ENCODE measurements around the gene LSS. TPM values are rescaled to one million over a fixed set of nuclear protein-coding genes. Genes with fewer than 3 reads are reported as not detected.

Gene LSS
- total and polyA plus RNA-seq, 8 donors: 34.9 to 184 (median 54.5) TPM

- intact Hi-C loops (cut with DNase I): no loop called here
- no peak for DNase-seq
- Histone ChIP-seq H3K27me3 (no peaks in the 10 kb centered on the region), H3K36me3 (no peaks in the 10 kb centered on the region), H3K4me3 (no peak overlapping the region), H3K27ac (no peak overlapping the region), H3K4me1 (peaks cover 0 to 10% of the 10 kb centered on the region in 2 donors), H3K9me3 (no peaks in the 10 kb centered on the region)
- no peak for TF ChIP-seq CTCF (IDR thresholded peaks at IDR 0.05)
- ATAC-seq: no peak
Measured at GRCh38 chr21:46181953-46182547, 46.5 kb downstream of the LSS start.

- ATAC-seq (no peak), DNase-seq (no peak)
- Histone ChIP-seq H3K4me1 (peaks cover 0 to 10% of the 10 kb centered on the region in 2 donors), H3K4me3 (no peak overlapping the region), H3K27me3 (no peaks in the 10 kb centered on the region), H3K36me3 (no peaks in the 10 kb centered on the region), H3K27ac (no peak overlapping the region), H3K9me3 (peaks cover 0 to 5% of the 10 kb centered on the region in 2 donors)
- intact Hi-C loops (cut with DNase I): no loop called here
- TF ChIP-seq CTCF (IDR thresholded peaks at IDR 0.05): no peak
Measured at GRCh38 chr21:46181436-46181835, 47.1 kb downstream of the LSS start.

GRCh38 chr21:46180778-46181391 is 47.7 kb downstream of the LSS start:
- Histone ChIP-seq H3K4me1 (peaks cover 0 to 10% of the 10 kb centered on the region in 2 donors), H3K36me3 (no peaks in the 10 kb centered on the region), H3K27me3 (no peaks in the 10 kb centered on the region), H3K27ac (no peak overlapping the region), H3K4me3 (no peak overlapping the region), H3K9me3 (peaks cover 0 to 8% of the 10 kb centered on the region in 2 donors)
- ATAC-seq (no peak), DNase-seq (no peak)
- intact Hi-C loops (cut with DNase I): no loop called here
- TF ChIP-seq CTCF (IDR thresholded peaks at IDR 0.05): no peak

GRCh38 chr21:46180079-46180722 is 48.4 kb downstream of the LSS start:
- no peak for DNase-seq
- no peak for TF ChIP-seq CTCF (IDR thresholded peaks at IDR 0.05)
- intact Hi-C loops (cut with DNase I): no loop called here

GRCh38 chr21:46179708-46180078 is 48.9 kb downstream of the LSS start:
- H3K4me1 ChIP-seq: no peaks in the 10 kb centered on the region
- no peak for TF ChIP-seq CTCF (IDR thresholded peaks at IDR 0.05)
- no peaks in the 10 kb centered on the region for H3K36me3 ChIP-seq
- no peak overlapping the region for H3K27ac ChIP-seq
- H3K9me3 ChIP-seq: peaks cover 0 to 10% of the 10 kb centered on the region in 2 donors
- intact Hi-C loops (cut with DNase I): no loop called here
- DNase-seq (no peak), ATAC-seq (no peak)
- no peaks in the 10 kb centered on the region for H3K27me3 ChIP-seq
- no peak overlapping the region for H3K4me3 ChIP-seq

More at GRCh38 chr21:46180079-46180722, 48.4 kb downstream of the LSS start:
- no peaks in the 10 kb centered on the region for H3K27me3 ChIP-seq
- H3K36me3 ChIP-seq: no peaks in the 10 kb centered on the region
- no peak overlapping the region for H3K4me3 ChIP-seq
- ATAC-seq: no peak
- peaks cover 0 to 8% of the 10 kb centered on the region in 2 donors for H3K9me3 ChIP-seq
- no peak overlapping the region for H3K27ac ChIP-seq
- peaks cover 0 to 4% of the 10 kb centered on the region in 2 donors for H3K4me1 ChIP-seq

Data from left lung (tissue), 10 donors.